LNCaP clone FGC (cell line): ENCODE data around the gene ERCC6L2.

ENCODE experiments used
- DNase-seq: peaks from one replicate; pipeline ENCODE4 v3.0.0-alpha.2; 2011; ENCODE audit warnings: low read depth
- H3K4me3 ChIP-seq: 2 replicates; pipeline ENCODE4 v1.5.1; 2011; ENCODE audit warnings: mild to moderate bottlenecking, low read depth, low read length, control low read depth
- TF ChIP-seq, protein P1 (sequence below): IDR thresholded peaks from 2 replicates; pipeline ENCODE4 v1.5.1; 2012; ENCODE audit warnings: mild to moderate bottlenecking; ENCODE audit not compliant: control insufficient read depth, insufficient read depth; ENCODE audit errors: extremely low read depth

Gene ERCC6L2

DNA sequence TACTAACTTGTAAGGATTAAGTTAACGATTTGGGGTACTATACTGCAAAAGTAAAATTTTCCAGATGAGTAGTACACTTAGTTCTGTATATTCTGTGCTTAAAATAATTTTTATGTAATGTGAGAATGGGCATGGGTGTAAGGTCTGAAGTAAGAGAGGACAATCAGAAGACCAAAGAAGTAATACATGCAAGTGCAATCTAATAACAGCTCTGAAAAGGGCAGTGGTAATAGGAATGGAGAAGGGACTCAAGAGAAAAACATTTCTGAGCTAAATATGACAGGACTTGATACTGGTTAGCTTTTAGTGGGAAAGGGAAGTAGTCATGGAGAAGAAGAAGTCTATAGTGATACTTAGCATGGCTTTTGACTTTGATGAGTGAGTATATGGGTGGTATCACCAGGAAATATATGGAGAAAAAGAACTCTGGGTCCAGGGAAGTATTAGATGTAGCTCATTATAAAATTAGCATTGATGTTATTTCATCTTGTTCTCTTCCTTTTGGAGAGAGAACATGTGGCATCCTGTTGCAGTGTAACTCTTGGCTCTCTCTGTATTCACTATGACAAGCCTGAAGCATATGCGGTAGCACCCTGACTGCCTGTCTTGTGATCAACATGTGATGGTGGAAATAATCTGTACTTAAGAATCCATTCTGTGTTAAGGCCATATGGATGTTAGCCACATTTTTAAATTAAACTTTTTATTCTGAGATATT, 60.5 kb downstream of the ERCC6L2 start:
- no peak for DNase-seq
- TF ChIP-seq, protein P1, sequence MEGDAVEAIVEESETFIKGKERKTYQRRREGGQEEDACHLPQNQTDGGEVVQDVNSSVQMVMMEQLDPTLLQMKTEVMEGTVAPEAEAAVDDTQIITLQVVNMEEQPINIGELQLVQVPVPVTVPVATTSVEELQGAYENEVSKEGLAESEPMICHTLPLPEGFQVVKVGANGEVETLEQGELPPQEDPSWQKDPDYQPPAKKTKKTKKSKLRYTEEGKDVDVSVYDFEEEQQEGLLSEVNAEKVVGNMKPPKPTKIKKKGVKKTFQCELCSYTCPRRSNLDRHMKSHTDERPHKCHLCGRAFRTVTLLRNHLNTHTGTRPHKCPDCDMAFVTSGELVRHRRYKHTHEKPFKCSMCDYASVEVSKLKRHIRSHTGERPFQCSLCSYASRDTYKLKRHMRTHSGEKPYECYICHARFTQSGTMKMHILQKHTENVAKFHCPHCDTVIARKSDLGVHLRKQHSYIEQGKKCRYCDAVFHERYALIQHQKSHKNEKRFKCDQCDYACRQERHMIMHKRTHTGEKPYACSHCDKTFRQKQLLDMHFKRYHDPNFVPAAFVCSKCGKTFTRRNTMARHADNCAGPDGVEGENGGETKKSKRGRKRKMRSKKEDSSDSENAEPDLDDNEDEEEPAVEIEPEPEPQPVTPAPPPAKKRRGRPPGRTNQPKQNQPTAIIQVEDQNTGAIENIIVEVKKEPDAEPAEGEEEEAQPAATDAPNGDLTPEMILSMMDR = no peak
- no peak overlapping the region for H3K4me3 ChIP-seq

DNA sequence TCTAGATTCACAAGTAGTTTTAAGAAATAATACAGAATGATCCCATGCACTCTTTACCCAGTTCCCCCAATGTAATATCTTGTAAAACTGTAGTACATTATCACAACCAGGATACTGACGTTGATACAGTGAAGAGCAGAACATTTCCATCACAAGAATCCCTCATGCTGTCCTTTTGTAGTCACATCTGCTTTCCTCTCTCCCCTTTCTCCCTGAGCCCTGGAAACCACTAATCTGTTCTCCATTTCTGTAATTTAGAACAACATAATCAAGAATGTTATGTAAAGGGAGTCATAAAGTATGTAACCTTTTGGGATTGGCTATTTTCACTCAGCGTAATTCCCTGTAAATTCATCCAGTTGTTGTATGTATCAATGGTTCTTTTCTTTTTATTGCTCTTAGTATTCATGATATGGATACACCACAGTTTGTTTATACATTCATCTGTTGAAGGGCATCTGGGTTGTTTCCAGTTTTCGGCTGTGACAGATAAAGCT, 61.1 kb downstream of the ERCC6L2 start:
- no peak for DNase-seq
- H3K4me3 ChIP-seq = no peak overlapping the region
- TF ChIP-seq, protein P1 = no peak

DNA sequence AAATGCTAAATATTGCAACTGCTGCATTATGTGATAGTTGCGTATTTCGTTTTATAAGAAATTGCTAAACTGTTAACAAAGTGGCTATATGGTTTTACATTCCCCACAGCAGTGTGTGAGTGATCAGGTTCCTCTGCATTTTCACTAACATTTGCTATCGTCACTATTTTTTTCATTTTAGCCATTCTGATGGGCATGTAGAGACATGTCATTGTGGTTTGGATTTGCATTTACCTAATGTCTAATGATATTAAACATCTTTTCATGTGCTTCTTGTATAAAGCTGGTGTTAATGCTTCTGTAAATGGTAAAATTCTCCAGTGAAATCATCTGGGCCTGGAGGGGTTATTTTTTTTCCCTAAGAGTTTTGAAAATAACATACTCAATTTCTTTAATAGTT, 61.6 kb downstream of the ERCC6L2 start:
- TF ChIP-seq, protein P1 = no peak
- DNase-seq = no peak
- no peak overlapping the region for H3K4me3 ChIP-seq

DNA sequence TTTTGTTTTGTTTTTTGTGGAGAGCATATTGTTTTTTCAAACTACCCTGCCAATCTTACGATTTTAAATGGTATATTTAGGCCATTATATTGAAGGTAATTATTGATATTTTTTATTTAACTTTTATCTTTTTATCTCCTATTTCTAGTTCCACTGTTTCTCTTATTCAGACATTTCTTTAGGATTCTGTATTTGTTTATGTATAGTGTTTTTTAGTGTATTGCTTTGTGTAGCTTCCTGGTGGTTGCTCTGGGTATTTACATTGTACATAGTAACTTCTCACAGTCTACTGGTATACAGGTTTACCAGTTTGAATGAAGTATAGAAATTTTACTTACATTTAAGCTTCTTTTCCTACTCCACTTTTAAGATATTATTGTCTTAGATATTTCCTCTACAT, 63.2 kb downstream of the ERCC6L2 start:
- H3K4me3 ChIP-seq = no peak overlapping the region
- no peak for DNase-seq
- TF ChIP-seq, protein P1 = no peak

DNA sequence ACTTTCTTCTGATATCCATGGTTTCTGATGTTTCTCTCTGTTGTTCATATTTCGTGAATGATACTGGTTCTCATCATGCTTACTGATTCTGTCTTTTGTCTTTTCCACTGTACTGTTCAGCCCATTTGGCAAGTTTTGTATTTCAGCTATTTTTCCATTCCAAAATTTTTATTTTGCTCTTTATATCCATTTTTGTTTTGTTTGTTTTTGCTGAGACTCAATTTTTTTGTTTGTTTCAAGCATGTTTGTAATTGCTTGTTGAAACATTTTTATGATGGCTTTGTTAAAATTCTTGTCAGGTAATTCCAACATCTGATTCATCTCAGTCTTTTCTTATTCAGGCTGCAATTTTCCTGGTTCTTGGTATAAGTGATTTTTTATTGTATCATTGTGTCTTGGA, 64.0 kb downstream of the ERCC6L2 start:
- H3K4me3 ChIP-seq = no peak overlapping the region
- DNase-seq = no peak
- TF ChIP-seq, protein P1 = no peak

DNA sequence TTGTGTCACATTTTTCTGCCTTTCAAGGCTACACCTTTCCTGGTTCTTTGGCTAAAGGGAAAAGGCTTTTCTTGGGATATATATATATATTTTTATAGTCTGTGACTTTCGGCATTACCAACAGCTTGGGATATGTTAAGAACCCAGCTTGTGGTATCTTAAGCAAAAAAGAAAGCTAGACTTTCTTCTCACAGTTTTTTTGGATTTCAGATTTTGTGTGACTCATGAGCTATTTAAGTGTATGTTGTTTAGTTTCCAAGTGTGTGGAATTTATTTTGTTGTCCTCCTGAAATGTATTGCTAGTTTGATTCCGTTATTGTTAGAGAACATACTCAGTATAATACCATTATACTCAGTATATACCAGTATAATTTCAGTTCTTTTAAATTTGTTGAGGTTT, 64.8 kb downstream of the ERCC6L2 start:
- TF ChIP-seq, protein P1 = no peak
- H3K4me3 ChIP-seq = no peak overlapping the region
- DNase-seq = no peak

DNA sequence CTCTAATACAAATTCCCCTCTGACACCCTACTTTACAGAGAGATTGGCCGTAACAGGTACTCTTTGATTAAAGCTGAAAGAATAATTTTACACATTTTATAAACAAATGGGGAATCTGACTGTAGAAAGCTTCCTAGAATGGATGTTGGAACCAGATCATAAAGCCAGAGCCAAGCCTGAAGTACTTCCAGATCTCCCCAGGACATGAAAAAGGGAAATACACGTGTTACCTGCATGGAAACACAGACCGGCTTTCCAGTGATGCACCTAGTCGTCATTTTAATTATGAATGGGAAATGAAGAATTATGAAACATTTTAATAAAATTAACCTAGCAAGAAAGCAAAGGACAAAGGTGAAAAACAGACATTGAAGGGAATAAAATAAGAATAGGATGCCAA, 66.5 kb downstream of the ERCC6L2 start:
- H3K4me3 ChIP-seq = no peak overlapping the region
- no peak for DNase-seq
- TF ChIP-seq, protein P1 = no peak
